ENCODE data around the gene NMUR1. TPM values are rescaled to one million over a fixed set of nuclear protein-coding genes. Genes with fewer than 3 reads are reported as not detected.
A peak's percentile ranks its signal among the peaks of the same experiment; 100 is the strongest.

The NMUR1 gene
- total and polyA plus RNA-seq, 2 experiments from 2014 or later: 0.29 to 0.59 TPM

GRCh38 chr2:231514951-231515297, 15.3 kb downstream of the NMUR1 start (continued):
- no peak for TF ChIP-seq ZNF462 (CRISPR knock-in tag; IDR thresholded peaks at IDR 0.05)
- no peak for TF ChIP-seq EZH2phosphoT487 (IDR thresholded peaks at IDR 0.05; ENCODE audit: unreplicated experiment)

GRCh38 chr2:231514225-231514950, 15.9 kb downstream of the NMUR1 start:
- peak overlapping the region; percentile 86 for H3K27ac ChIP-seq (ENCODE audit: low read depth)
- peaks cover 15% of the 10 kb centered on the region for H3K4me1 Mint-ChIP-seq
- H3K27me3 ChIP-seq (ENCODE audit: insufficient read depth): 0 out of 2 replicates have a peak, but pooled peaks cover 7% of the 10 kb centered on the region
- H3K79me2 ChIP-seq (replicated peaks; ENCODE audit: insufficient read depth): no peaks in the 10 kb centered on the region
- H3K36me3 ChIP-seq (ENCODE audit: insufficient read depth): no peaks in the 10 kb centered on the region
- H4K20me1 ChIP-seq (replicated peaks; ENCODE audit: insufficient read depth): no peaks in the 10 kb centered on the region
- peak overlapping the region; percentile 81 for H3K4me3 ChIP-seq
- H3K4me1 ChIP-seq (ENCODE audit: insufficient read depth): peaks cover 18% of the 10 kb centered on the region; the same call in 1 of the 2 replicates
- H3K4me3 Mint-ChIP-seq: peak overlapping the region; percentile 96
- peak overlapping the region; percentile 99 for H3K27ac Mint-ChIP-seq
- peaks cover 8% of the 10 kb centered on the region for H3K27me3 Mint-ChIP-seq (ENCODE audit: insufficient read depth, low read depth, poor library complexity)
- no peaks in the 10 kb centered on the region for H3K9me2 ChIP-seq (ENCODE audit: insufficient read depth)
- H3K4me2 ChIP-seq: peak overlapping the region; percentile 86
- no peaks in the 10 kb centered on the region for H3K36me3 Mint-ChIP-seq (ENCODE audit: low read depth)
- peak; percentile 98 for ATAC-seq
- H3F3A ChIP-seq (replicated peaks; ENCODE audit: low read depth): no peaks in the 10 kb centered on the region
- no peak for TF ChIP-seq EZH2 (IDR thresholded peaks at IDR 0.05; ENCODE audit: low read depth, unreplicated experiment)
- TF ChIP-seq ZNF462 (CRISPR knock-in tag; IDR thresholded peaks at IDR 0.05): no peak
- TF ChIP-seq ZNF331 (CRISPR knock-in tag; IDR thresholded peaks at IDR 0.05; ENCODE audit: low read depth): no peak
- peak; percentile 96 for TF ChIP-seq POLR2AphosphoS5 (IDR thresholded peaks at IDR 0.05; ENCODE audit: low read depth)
- TF ChIP-seq JUNB (IDR thresholded peaks at IDR 0.05; ENCODE audit: unreplicated experiment): no peak
- peak; percentile 60 for TF ChIP-seq CREB1 (CRISPR knock-in tag; IDR thresholded peaks at IDR 0.05; ENCODE audit: low read depth)
- 0 out of 2 replicates have a peak, but pooled peaks have one; percentile 34 for TF ChIP-seq ETS1 (IDR thresholded peaks at IDR 0.05)
- H3K9me3 Mint-ChIP-seq: no peaks in the 10 kb centered on the region
- peak; percentile 99 for DNase-seq (ENCODE audit: low spot score)
- peak overlapping the region; percentile 98 for H2AFZ ChIP-seq
